PC-3 (cell line): ENCODE measurements around the gene CCBE1. TPM values are rescaled to one million over a fixed set of nuclear protein-coding genes. Genes with fewer than 3 reads are reported as not detected.

Experiments used
- ATAC-seq: fragments of 200-7000 bp; cut with Tn5 transposase; 2 replicates; pipeline ENCODE4 v1.9.1; 2020; ENCODE audit warnings: mild to moderate bottlenecking, moderate library complexity
- BruUV-seq: library from RNA; stranded (reverse); fragments of 400-500 nt; replicated peaks from 2 replicates; lab custom pipeline; 2021; lab: Mats Ljungman, UMichigan
- CTCF ChIA-PET: fragments of 300-600 bp; sonication (Branson Sonifier 250); formaldehyde crosslinking; loops from one replicate; lab custom pipeline; 2022; ENCODE audit warnings: antibody characterized with exemption; lab: Charles Lee
- POLR2A ChIA-PET: fragments of 300-600 bp; sonication (Branson Sonifier 250); formaldehyde crosslinking; loops from one replicate; lab custom pipeline; 2022; ENCODE audit warnings: antibody characterized with exemption; ENCODE audit not compliant: unreplicated experiment; lab: Charles Lee
- DNase-seq: peaks from one replicate; pipeline ENCODE4 v3.0.0-alpha.2; 2015
- H2AFZ ChIP-seq: fragments of 300-600 bp; sonication (generic); 2 replicates; pipeline ENCODE4 v1.6.0; 2016; ENCODE audit warnings: antibody characterized with exemption, low read length
- H3F3A ChIP-seq: fragments of 300-600 bp; sonication (generic); one replicate; pipeline ENCODE4 v1.6.0; 2017; ENCODE audit warnings: antibody characterized with exemption, low read length, control low read depth, mild to moderate bottlenecking; ENCODE audit not compliant: unreplicated experiment
- H3K27ac ChIP-seq: fragments of 300-600 bp; sonication (generic); 2 replicates; pipeline ENCODE4 v1.5.1; 2016; ENCODE audit warnings: mild to moderate bottlenecking, low read length
- H3K27me3 ChIP-seq: fragments of 300-600 bp; sonication (generic); 2 replicates; pipeline ENCODE4 v1.6.1; 2016; ENCODE audit warnings: low read length, mixed read lengths
- H3K36me3 ChIP-seq: fragments of 300-600 bp; sonication (generic); 2 replicates; pipeline ENCODE4 v1.6.1; 2016; ENCODE audit warnings: low read depth, mixed run types, low read length, mixed read lengths
- H3K4me1 ChIP-seq: fragments of 300-600 bp; sonication (generic); 2 replicates; pipeline ENCODE4 v1.5.1; 2016; ENCODE audit warnings: low read length; ENCODE audit not compliant: insufficient read depth
- H3K4me2 ChIP-seq: fragments of 300-600 bp; sonication (generic); 2 replicates; pipeline ENCODE4 v1.6.0; 2016; ENCODE audit warnings: low read length
- H3K4me3 ChIP-seq: fragments of 300-600 bp; sonication (generic); 2 replicates; pipeline ENCODE4 v1.5.1; 2016; ENCODE audit warnings: mild to moderate bottlenecking, low read length, mixed read lengths
- H3K79me2 ChIP-seq: fragments of 300-600 bp; sonication (generic); 2 replicates; pipeline ENCODE4 v1.6.1; 2017; ENCODE audit warnings: low read length, mixed read lengths
- H3K9ac ChIP-seq: fragments of 300-600 bp; sonication (generic); 2 replicates; pipeline ENCODE4 v1.6.0; 2016; ENCODE audit warnings: mild to moderate bottlenecking, low read length
- H3K9me2 ChIP-seq: fragments of 300-600 bp; sonication (generic); replicated peaks from 2 replicates; pipeline ENCODE4 v1.6.1; 2016; ENCODE audit warnings: mixed run types, low read length, mixed read lengths
- H3K9me3 ChIP-seq: fragments of 300-600 bp; sonication (generic); 2 replicates; pipeline ENCODE4 v1.6.1; 2016; ENCODE audit warnings: low read length, mixed read lengths
- H4K20me1 ChIP-seq: fragments of 300-600 bp; sonication (generic); 2 replicates; pipeline ENCODE4 v1.6.1; 2016; ENCODE audit warnings: low read length, mixed read lengths
- EZH2 ChIP-seq: fragments of 300-600 bp; sonication (generic); IDR thresholded peaks from one replicate; pipeline ENCODE4 v1.6.1; 2017; ENCODE audit warnings: antibody characterized with exemption, mild to moderate bottlenecking, low read length; ENCODE audit not compliant: unreplicated experiment
- EZH2phosphoT487 ChIP-seq: fragments of 300-600 bp; sonication (generic); IDR thresholded peaks from 2 replicates; pipeline ENCODE4 v1.6.1; 2018; ENCODE audit warnings: mild to moderate bottlenecking, antibody characterized with exemption, low read length, borderline replicate concordance
- intact Hi-C: fragments of 100-400 bp; cut with micrococcal nuclease; formaldehyde crosslinking; loops from 2 replicates; pipeline ENCODE4 v1.9.0; 2023
- total RNA-seq: library from RNA; depleted of rRNA; stranded (reverse); fragments of >200 nt; gene quantifications from 2 replicates; pipeline ENCODE4 v1.2.3, GENCODE V29; 2014
- TF ChIP-seq, protein P1 (sequence below): fragments of 300-600 bp; sonication (generic); conservative IDR thresholded peaks from 2 replicates; pipeline ENCODE4 v1.5.1; 2017; ENCODE audit warnings: antibody characterized with exemption, low read depth, mild to moderate bottlenecking, low read length

The CCBE1 gene
- total RNA-seq, 1 experiment from 2014 or later, result 13.9 TPM

DNA sequence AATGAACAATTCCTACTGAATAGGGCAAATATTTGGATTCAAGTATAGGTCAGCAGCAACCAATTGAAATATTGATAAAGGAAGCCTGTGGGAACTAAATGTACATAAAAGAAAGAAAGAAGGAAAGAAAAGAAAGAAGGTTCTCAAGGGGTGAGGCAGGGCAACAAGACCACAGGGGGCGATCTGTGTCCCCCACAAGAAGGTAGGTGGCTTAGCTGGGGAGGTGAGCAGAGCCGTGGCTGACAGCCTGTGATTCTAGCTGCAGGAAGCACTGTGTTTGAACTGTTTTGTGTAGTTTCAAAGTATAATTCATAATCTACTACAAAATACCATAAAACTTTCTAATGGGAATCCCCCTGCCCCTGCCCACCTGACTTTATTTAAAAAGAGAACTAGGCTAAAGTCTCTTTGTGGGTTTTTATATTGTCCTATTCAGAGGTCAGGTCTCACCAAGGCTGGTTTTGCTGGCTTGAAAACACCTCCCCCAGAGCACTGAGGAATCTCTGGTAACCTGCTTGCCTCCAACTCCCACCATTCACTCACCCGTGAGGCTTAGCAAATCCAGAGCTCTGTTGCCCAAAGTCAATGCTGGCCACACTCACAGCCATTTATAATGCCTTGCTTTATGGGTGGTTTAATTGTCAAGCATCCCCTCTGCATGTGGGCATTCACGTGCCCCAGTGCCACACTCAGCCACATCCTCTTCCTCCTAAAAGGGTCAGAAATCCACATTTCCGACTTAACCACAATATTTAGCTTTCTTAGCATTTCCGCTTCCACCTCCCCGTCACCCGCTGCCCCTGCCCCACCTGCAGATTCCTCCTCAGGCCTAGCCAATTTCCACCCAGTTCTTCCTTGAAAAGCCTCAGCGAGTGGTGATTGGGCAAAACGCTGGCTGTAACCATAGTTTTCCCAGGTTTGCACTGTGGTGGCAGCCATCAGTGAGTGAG is 301.7 kb downstream of the CCBE1 start:
- Histone ChIP-seq H3K27me3 (no peaks in the 10 kb centered on the region), H3K27ac (no peak overlapping the region), H3F3A (no peaks in the 10 kb centered on the region), H3K79me2 (no peaks in the 10 kb centered on the region), H3K9ac (no peak overlapping the region), H3K36me3 (no peaks in the 10 kb centered on the region), H2AFZ (no peak overlapping the region), H3K4me2 (no peak overlapping the region), H3K9me2 (no peaks in the 10 kb centered on the region), H3K4me1 (no peaks in the 10 kb centered on the region), H3K9me3 (no peaks in the 10 kb centered on the region), H3K4me3 (no peak overlapping the region), H4K20me1 (no peaks in the 10 kb centered on the region)
- POLR2A ChIA-PET, result no interaction called here
- intact Hi-C loops, result no loop called here
- BruUV-seq, result no TSS peak
- CTCF ChIA-PET, result no interaction called here
- no peak for ATAC-seq
- DNase-seq, result no peak
- TF ChIP-seq EZH2, result no peak
- TF ChIP-seq EZH2phosphoT487, result no peak
- TF ChIP-seq, protein P1, sequence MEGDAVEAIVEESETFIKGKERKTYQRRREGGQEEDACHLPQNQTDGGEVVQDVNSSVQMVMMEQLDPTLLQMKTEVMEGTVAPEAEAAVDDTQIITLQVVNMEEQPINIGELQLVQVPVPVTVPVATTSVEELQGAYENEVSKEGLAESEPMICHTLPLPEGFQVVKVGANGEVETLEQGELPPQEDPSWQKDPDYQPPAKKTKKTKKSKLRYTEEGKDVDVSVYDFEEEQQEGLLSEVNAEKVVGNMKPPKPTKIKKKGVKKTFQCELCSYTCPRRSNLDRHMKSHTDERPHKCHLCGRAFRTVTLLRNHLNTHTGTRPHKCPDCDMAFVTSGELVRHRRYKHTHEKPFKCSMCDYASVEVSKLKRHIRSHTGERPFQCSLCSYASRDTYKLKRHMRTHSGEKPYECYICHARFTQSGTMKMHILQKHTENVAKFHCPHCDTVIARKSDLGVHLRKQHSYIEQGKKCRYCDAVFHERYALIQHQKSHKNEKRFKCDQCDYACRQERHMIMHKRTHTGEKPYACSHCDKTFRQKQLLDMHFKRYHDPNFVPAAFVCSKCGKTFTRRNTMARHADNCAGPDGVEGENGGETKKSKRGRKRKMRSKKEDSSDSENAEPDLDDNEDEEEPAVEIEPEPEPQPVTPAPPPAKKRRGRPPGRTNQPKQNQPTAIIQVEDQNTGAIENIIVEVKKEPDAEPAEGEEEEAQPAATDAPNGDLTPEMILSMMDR, result no peak

DNA sequence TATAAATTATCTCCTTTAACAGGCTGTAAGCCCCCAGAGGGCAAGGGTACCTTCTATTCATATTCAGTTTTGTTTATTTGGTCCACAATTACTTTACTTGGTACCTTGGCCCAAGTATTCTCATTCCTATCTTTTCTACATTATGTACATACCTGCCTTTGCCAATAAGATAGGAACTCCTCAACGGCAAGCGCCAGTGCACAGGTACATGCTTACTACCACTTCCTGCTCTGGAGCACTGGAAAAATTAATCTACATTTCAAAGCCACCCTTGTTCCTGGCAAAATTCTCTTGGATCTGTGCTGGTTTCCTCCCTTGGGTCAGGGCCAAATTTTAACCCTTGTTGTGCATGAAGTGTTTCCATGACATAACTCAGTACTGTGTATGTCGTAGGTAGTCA is 303.8 kb downstream of the CCBE1 start:
- no peaks in the 10 kb centered on the region for H3K36me3 ChIP-seq
- no peak for TF ChIP-seq EZH2phosphoT487
- TF ChIP-seq EZH2, result no peak
- TF ChIP-seq, protein P1, result no peak
- no peaks in the 10 kb centered on the region for H4K20me1 ChIP-seq
- no TSS peak for BruUV-seq
- H3K4me3 ChIP-seq, result no peak overlapping the region
- no peak for ATAC-seq
- H3K27me3 ChIP-seq, result no peaks in the 10 kb centered on the region
- H3K79me2 ChIP-seq, result no peaks in the 10 kb centered on the region
- H3K9me3 ChIP-seq, result no peaks in the 10 kb centered on the region
- H3K4me1 ChIP-seq, result no peaks in the 10 kb centered on the region
- no peak overlapping the region for H3K27ac ChIP-seq
- H3K9me2 ChIP-seq, result no peaks in the 10 kb centered on the region
- intact Hi-C loops, result no loop called here
- H3F3A ChIP-seq, result no peaks in the 10 kb centered on the region
- no peak overlapping the region for H2AFZ ChIP-seq
- H3K4me2 ChIP-seq, result no peak overlapping the region
- H3K9ac ChIP-seq, result no peak overlapping the region
- ChIA-PET POLR2A (no interaction called here), CTCF (interaction anchor here (0.7 to 0.8 kb wide), 2 partner anchors 92 to 145 kb away, joined by 3 read pairs; no protein-coding TSS in a partner anchor)
- DNase-seq, result no peak

DNA sequence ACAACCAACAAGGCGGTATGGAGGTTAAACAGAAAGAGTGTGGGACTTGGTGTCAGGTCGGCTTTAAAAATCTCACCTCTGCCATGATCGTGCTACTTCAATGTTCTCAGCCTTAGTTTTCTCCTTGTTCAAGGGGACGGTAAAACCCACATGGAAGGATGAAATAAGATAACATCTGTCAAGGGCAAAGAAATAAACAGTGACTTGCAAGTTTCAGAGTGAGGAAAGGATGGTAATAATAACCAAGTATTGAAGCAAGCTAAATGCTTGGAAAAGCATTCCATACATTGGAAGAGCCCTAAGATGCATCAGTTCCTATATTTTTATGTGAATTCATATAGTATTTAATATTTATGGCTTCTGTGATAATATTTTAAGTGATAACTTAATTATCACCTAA is 308.4 kb downstream of the CCBE1 start:
- no TSS peak for BruUV-seq
- H2AFZ ChIP-seq, result no peak overlapping the region

More for the DNA sequence above, 308.4 kb downstream of the CCBE1 start:
- DNase-seq (no peak), ATAC-seq (no peak)
- H3K36me3 ChIP-seq, result no peaks in the 10 kb centered on the region
- ChIA-PET CTCF (interaction anchor here (0.8 kb wide), 1 partner anchor 15 kb away, joined by 3 read pairs; no protein-coding TSS in a partner anchor), POLR2A (no interaction called here)
- H3K9me2 ChIP-seq, result no peaks in the 10 kb centered on the region
- H3K9me3 ChIP-seq, result no peaks in the 10 kb centered on the region
- no peak overlapping the region for H3K4me2 ChIP-seq
- H3K9ac ChIP-seq, result no peak overlapping the region
- no peak overlapping the region for H3K27ac ChIP-seq
- H4K20me1 ChIP-seq, result no peaks in the 10 kb centered on the region
- TF ChIP-seq EZH2 (no peak), EZH2phosphoT487 (no peak)
- TF ChIP-seq, protein P1, result no peak
- H3K79me2 ChIP-seq, result no peaks in the 10 kb centered on the region
- no peaks in the 10 kb centered on the region for H3F3A ChIP-seq
- no peaks in the 10 kb centered on the region for H3K4me1 ChIP-seq
- no peak overlapping the region for H3K4me3 ChIP-seq
- H3K27me3 ChIP-seq, result no peaks in the 10 kb centered on the region
- intact Hi-C loops, result no loop called here
